HPDE6-E6E7 (cell line): ENCODE measurements around the gene CHD1.

Experiments used
- DNase-seq: peaks from one replicate; pipeline ENCODE4 v3.0.0; 2011; ENCODE audit warnings: missing footprints; ENCODE audit errors: extremely low spot score

Gene CHD1

DNA sequence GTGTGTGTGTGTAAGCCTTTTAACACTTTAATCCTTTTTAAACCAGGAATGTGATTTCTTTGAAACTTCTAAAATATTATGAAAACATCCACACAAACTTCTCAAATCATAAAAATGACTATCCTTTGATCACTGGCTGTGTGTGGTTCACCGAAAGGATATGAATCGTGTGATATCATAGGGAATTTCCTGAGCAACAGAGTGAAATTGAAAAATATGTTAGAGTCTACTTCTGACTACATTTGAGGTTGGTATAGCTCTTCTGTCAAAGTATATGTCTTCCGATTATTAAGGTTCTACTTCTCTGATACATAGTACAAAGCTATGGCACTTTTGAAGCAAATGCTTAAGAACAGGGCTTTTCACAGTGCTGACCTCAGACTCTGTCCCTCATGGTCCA lies 115.1 kb downstream of the CHD1 start:
- DNase-seq, result no peak

DNA sequence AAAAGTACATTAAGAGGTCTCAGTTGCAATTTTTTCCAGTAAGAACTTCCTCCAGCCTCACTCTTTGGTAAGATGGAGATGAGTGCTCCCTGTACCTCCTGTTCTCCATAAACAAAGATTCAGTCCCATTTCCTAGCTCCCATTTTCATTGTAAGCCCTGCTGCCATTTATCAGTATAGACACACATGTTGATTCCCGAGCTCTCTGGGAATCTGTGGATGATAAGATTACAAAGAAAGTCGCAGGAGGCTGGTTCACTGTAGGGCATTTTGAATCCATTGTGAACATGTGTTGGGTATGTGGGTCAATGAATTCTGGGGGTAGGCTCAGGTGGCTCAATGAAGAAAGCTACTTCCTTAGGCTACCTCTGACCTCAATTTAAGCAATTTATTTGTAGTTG lies 118.6 kb downstream of the CHD1 start:
- no peak for DNase-seq

DNA sequence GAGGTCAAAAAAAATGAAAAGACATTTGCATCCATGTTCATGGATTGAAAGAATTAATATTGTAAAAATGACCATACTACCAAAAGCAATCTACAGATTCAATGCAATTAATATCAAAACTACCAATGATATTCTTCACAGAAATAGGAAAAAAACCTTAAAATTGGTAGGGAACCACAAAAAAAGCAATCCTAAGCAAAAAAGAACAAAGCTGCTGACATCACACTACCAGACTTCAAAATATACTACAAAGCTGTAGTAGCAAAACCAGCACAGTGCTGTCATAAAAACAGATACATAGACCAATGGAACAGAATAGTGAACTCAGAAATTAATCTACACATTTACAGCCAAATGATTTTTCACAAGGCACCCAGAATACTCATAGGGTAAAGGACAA lies 121.0 kb downstream of the CHD1 start:
- DNase-seq, result no peak

DNA sequence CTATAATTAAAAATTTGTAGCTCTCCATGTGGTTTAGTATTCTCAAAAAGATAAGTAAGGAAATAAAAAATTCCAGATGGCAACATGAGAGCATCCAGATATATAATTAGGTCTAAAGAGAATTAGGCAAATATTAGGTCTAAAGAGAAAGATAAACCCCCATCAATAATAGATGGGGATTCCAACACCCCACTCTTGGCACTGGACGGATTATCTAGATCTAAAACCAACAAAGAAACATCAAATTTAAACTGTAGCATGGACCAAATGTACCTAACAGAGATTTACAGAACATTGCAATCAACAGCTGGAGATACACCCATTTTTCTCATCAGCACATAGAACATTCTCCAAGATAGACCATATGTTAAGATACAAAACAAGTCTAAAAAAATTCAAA lies 123.7 kb downstream of the CHD1 start:
- no peak for DNase-seq

DNA sequence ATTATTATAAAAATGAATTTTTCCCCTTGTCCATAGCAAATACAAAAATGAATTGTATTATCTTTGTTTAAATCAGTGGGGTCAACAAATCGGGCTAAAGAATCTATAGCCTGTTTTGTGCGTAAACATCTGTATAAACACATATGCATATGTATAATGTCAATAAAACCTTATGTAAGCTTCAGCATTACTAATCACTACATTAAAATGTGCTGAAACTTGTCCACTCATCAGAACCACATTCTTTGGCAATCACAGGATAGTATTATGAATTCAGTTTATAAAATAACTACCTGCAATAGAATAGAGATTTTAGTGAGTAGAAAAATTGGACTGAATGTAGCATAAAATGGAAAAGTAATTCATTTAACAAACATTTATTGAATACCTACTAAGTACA lies 124.7 kb downstream of the CHD1 start:
- peak; percentile 32 for DNase-seq
